Measurements from ENCODE around the gene APBB3. TPM values are rescaled to one million over a fixed set of nuclear protein-coding genes. Genes with fewer than 3 reads are reported as not detected.
A peak's percentile ranks its signal among the peaks of the same experiment; 100 is the strongest.

Gene APBB3
- polyA plus RNA-seq, 1 donor, result 28.8 TPM

DNA sequence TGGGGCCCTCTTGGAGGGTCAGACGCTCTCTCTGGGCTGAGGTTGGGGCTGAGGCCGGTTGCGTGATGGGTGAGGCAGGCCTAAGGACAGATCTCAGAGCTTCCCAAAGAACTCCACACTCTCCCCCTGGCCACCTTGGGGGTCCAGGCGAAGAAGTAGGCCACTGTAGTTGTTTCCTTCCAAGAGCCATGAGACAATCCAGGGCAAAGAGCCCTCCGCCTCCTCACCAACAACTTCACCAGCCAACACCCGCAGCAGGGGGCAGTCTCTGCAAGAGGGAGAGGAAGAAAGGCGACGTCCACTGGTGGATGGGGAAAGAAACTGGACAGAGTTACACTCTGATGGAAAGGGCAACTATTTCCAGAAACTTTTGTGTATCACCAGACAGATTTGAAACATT lies 10.9 kb upstream of the APBB3 start:
- DNase-seq, result no peak

DNA sequence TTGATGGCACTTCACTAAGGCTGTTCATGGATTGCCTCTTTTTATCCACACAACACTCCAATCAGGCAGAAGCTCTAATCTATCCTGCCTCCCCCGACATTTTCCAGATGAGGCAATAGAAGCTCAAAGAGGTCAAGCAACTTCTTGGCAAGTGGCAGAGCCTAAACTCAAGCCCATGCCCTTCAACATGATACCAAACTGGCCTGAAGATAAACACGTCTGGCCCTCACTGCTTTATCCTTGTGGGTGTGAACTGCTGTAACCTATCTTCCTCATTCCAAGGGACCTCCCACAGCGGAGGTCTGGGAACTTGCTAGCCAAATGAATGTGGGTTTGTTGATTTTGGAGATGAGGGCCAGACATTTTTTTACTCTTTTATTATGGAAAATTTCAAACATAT lies 9.8 kb upstream of the APBB3 start:
- no peak for DNase-seq

GRCh38 chr5:140573683-140574082 lies 9.3 kb upstream of the APBB3 start:
- no peak for DNase-seq

- no peak for DNase-seq
These were observed 6.7 kb upstream of the APBB3 start for GRCh38 chr5:140571105-140571504.

- no peak for DNase-seq
These were observed 6.1 kb upstream of the APBB3 start for GRCh38 chr5:140570488-140570887.

DNA sequence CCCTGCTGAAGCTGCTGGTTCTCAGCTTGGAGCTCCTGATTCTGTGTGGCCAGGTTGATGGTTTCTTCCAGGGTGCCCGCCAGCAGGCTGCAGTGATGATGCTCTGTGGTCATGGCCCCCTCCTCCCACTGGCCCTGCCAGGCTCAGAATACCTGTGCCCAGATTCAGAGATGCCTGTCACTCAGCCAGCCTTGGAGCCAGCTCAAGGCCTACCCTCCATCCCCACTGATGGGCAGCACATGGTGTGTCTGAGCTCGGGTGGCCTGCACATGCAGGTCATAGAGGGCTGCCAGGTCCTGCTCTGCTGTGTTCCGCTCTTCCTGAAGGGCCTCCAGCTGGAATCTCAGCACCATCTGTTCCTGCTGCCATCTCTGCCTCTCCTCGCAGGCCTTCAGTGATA lies 5.7 kb upstream of the APBB3 start:
- no peak for DNase-seq

GRCh38 chr5:140569197-140569596 lies 4.8 kb upstream of the APBB3 start:
- DNase-seq, result no peak

- no peak for DNase-seq
These were observed 4.2 kb upstream of the APBB3 start for GRCh38 chr5:140568443-140569063.

- DNase-seq, result no peak
These were observed 3.5 kb upstream of the APBB3 start for GRCh38 chr5:140567871-140568270.

GRCh38 chr5:140567136-140567818 lies 2.9 kb upstream of the APBB3 start:
- no peak for DNase-seq

DNA sequence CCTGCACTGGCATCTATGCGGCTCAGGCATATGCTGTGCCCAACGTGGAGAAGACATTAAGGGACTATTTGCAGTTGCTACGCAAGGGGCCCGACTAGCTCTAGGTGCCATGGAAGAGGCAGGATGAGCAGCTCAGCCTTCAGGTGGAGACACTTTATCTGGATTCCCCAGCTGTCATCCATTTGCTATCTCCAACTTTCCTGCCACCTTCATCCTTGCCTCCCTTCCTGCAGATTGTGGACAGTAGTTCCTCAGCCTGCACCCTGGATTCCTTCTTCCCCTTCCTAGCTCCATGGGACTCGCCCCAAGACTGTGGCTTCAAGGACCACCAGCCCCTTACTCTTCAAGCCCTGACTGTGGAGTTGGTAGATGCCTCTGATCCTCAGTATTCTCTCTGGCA lies 2.3 kb upstream of the APBB3 start:
- DNase-seq, result no peak

DNA sequence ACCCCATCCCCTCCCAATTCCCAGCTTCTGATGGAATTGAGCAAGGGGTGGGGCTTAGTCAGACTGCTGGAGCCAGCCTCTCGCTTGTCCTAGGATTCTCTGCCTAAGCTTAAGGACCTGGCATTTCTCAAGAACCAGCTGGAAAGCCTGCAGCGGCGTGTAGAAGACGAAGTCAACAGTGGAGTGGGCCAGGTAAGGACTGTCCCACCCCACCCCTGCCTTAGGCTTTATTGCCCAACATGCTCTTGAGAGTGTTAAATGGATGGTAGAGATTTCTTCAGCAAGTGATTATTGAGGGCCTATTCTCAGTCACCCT lies 1.3 kb upstream of the APBB3 start:
- DNase-seq, result no peak

- DNase-seq, result no peak
These were observed 804 bp upstream of the APBB3 start for GRCh38 chr5:140565024-140565779.

DNA sequence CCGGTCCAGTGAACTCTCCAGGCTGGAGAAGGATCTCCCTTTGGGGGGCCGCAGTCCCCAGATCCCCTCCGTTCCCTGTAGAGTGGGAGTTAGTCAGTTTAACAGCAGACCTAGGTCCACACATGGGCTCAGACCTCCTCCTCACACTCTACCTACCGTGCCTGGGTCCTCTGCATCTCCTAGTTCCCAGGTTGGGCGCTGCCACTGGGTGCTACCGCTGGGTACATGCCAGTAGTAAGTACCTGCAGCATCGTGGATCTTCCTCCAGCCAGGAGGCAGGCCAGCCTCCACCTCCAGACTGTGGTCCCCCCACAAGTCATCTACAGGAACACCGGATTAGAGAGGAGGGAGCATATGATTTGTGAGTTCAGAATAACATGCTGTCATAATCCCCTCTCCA lies 802 bp downstream of the APBB3 start:
- no peak for DNase-seq

DNA sequence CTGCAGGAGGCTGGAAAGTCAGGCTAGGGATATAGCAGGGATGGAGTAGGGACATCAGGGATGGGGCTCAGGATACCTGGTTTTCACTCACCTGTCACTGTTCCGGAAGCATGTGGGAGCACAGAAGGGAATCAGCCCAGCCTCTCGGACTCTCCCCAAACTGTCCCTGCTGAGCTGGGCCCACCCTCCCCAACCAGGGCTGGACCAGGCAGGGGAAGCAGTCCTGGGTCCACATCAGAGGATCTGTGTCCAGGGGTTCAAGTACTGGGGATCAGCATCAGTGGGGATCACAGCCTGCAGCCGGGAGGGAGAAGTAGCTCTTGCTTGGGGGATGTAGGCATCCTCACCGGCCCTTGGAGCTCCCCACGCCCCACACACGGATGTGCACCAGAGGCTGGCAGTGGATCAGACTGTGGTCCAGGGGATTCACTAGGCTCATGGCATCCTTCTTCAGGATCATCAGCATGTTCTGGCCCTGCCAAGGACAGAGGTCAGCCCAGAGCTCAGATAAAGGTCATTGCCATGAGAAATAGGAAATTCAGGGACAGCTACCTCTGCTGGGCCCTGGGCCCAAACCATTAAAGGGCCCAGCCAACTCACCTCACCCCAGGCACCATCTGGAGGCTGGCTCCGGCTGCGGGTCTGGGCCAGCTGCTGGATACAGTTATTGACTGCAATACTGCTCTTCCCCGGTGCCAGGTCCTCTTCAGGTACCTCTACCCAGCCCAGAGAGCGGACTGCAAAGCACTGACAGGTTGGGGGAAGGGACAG lies 2.5 kb downstream of the APBB3 start:
- DNase-seq, result no peak

GRCh38 chr5:140560227-140560626 lies 4.2 kb downstream of the APBB3 start:
- DNase-seq, result no peak

DNA sequence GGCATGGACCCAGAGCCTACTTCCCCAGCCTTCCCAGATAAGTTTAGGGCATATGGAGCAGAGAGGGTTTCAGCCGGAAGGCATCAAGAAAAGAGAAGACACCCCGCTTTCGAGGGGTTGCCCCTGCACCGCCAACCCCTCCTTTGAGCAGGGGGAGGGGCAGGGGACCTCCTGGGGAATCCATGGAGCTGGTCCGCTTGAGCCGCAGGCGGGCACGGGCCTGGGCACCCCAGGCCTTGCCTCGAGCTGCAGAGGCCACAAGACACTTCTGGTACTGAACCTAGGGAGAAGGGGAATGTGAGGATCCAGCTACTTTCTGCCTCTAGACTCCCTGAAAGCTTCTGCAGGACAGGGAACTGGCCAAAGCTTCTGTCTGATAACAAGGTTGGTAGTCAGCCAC lies 5.9 kb downstream of the APBB3 start:
- DNase-seq, result no peak

DNA sequence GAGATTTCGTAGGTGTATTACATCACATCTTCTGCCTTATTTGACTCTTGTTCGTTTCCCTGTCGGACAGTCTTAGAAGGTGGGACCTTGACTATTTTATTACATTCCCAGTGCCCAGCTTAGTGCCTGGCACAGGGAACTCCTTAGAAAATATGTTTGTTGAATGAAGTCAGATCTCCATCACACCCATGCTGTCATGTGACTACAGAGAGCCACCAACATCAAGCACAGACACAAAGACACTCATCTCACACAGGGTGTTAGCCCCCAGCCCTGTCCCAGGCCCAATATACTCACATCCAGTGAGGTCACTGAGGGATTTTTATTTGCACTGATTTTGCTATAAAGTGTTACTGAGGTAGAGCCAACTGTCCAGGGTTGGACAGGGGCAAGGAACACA lies 6.4 kb downstream of the APBB3 start:
- DNase-seq, result no peak

- peak; percentile 93 for DNase-seq
These were observed 7.1 kb downstream of the APBB3 start, which contains the start of gene SRA1 for GRCh38 chr5:140557136-140557805. TSS of gene SRA1 (minus strand) at chr5:140557473. CDS start at chr5:140557452, 21 bp downstream.

GRCh38 chr5:140556438-140556837 lies 8.0 kb downstream of the APBB3 start:
- DNase-seq, result no peak

GRCh38 chr5:140555747-140556312 lies 8.6 kb downstream of the APBB3 start:
- no peak for DNase-seq

- DNase-seq, result no peak
These were observed 9.9 kb downstream of the APBB3 start for GRCh38 chr5:140554454-140554853.

Data from hindlimb muscle (tissue), 1 donor.